IMR-90 (cell line): ENCODE data around the gene CLBA1. TPM values are rescaled to one million over a fixed set of nuclear protein-coding genes. Genes with fewer than 3 reads are reported as not detected.

Experiments
- ATAC-seq: fragments of 200-7000 bp; cut with Tn5 transposase; 2 replicates; pipeline ENCODE4 v1.9.1; 2020; ENCODE audit warnings: low read depth, mild to moderate bottlenecking, moderate library complexity
- BruUV-seq: library from RNA; stranded (reverse); fragments of 400-500 nt; replicated peaks from 2 replicates; lab custom pipeline; 2021; lab: Mats Ljungman, UMichigan
- CTCF ChIA-PET: fragments of 300-600 bp; formaldehyde crosslinking; extraction: SDS; loops from one replicate; lab custom pipeline; 2021; ENCODE audit warnings: antibody characterized with exemption; lab: Yijun Ruan, JAX
- POLR2A ChIA-PET: fragments of 300-600 bp; sonication (Branson Sonifier 250); formaldehyde crosslinking; loops from one replicate; lab custom pipeline; 2022; ENCODE audit warnings: antibody characterized with exemption; ENCODE audit not compliant: unreplicated experiment; lab: Charles Lee
- DNase-seq: peaks from one replicate; pipeline ENCODE4 v3.0.0; 2013
- H2AFZ ChIP-seq: replicated peaks from 2 replicates; pipeline ENCODE3; 2013; ENCODE audit warnings: low read length, mild to moderate bottlenecking; ENCODE audit not compliant: poor library complexity
- H2AK5ac ChIP-seq: 2 replicates; pipeline ENCODE4 v1.6.1; 2013; ENCODE audit warnings: low read depth, low read length, inconsistent platforms
- H2AK9ac ChIP-seq: replicated peaks from 2 replicates; pipeline ENCODE3; 2013; ENCODE audit warnings: mild to moderate bottlenecking, low read depth, low read length, moderate library complexity; ENCODE audit not compliant: poor library complexity
- H2BK120ac ChIP-seq: 2 replicates; pipeline ENCODE4 v1.6.1; 2013; ENCODE audit warnings: low read depth, low read length, inconsistent platforms
- H2BK15ac ChIP-seq: 3 replicates; pipeline ENCODE4 v1.6.1; 2013; ENCODE audit warnings: low read depth, low read length, inconsistent platforms
- H2BK20ac ChIP-seq: 2 replicates; pipeline ENCODE4 v1.6.1; 2013; ENCODE audit warnings: low read depth, mild to moderate bottlenecking, inconsistent platforms, low read length, moderate library complexity
- H2BK5ac ChIP-seq: 2 replicates; pipeline ENCODE4 v1.6.1; 2013; ENCODE audit warnings: mild to moderate bottlenecking, low read depth, low read length, inconsistent platforms; ENCODE audit not compliant: poor library complexity, severe bottlenecking
- H3K14ac ChIP-seq: replicated peaks from 2 replicates; pipeline ENCODE4 v1.6.1; 2013; ENCODE audit warnings: low read depth, low read length, inconsistent platforms
- H3K18ac ChIP-seq: 2 replicates; pipeline ENCODE4 v1.6.1; 2013; ENCODE audit warnings: low read depth, low read length, control low read depth
- H3K23ac ChIP-seq: 2 replicates; pipeline ENCODE4 v1.6.1; 2013; ENCODE audit warnings: low read depth, low read length, inconsistent platforms
- H3K27ac ChIP-seq: 2 replicates; pipeline ENCODE4 v1.5.1; 2013; ENCODE audit warnings: mild to moderate bottlenecking, control low read depth, low read length; ENCODE audit not compliant: insufficient read depth
- H3K27me3 ChIP-seq: 2 replicates; pipeline ENCODE4 v1.6.1; 2013; ENCODE audit warnings: low read length; ENCODE audit not compliant: control insufficient read depth, insufficient read depth
- H3K36me3 ChIP-seq: 2 replicates; pipeline ENCODE4 v1.6.1; 2013; ENCODE audit warnings: low read length, mixed read lengths; ENCODE audit not compliant: control insufficient read depth, insufficient read depth
- H3K4ac ChIP-seq: 2 replicates; pipeline ENCODE4 v1.6.1; 2013; ENCODE audit warnings: low read depth, low read length, inconsistent platforms
- H3K4me1 ChIP-seq: 2 replicates; pipeline ENCODE4 v1.6.1; 2013; ENCODE audit warnings: low read length, mixed read lengths; ENCODE audit not compliant: control insufficient read depth, insufficient read depth
- H3K4me2 ChIP-seq: 2 replicates; pipeline ENCODE4 v1.6.1; 2013; ENCODE audit warnings: low read depth, mild to moderate bottlenecking, control low read depth, low read length, moderate library complexity
- H3K4me3 ChIP-seq: 2 replicates; pipeline ENCODE4 v1.5.1; 2013; ENCODE audit warnings: low read depth, mild to moderate bottlenecking, control low read depth, low read length, moderate library complexity; ENCODE audit not compliant: insufficient read depth
- H3K56ac ChIP-seq: 2 replicates; pipeline ENCODE4 v1.6.1; 2013; ENCODE audit warnings: low read length, inconsistent platforms; ENCODE audit not compliant: insufficient read depth; ENCODE audit errors: extremely low read depth
- H3K79me1 ChIP-seq, 2 experiments: 2 replicates each; pipeline ENCODE4 v1.6.1; 2013; ENCODE audit warnings: low read length in 2 of 2, inconsistent platforms in 1 of 2, low read depth in 1 of 2
- H3K9ac ChIP-seq: 2 replicates; pipeline ENCODE4 v1.6.1; 2013; ENCODE audit warnings: low read depth, low read length, control low read depth
- H3K9me1 ChIP-seq: 2 replicates; pipeline ENCODE4 v1.6.1; 2013; ENCODE audit warnings: low read length, inconsistent platforms; ENCODE audit not compliant: insufficient read depth
- H3K9me3 ChIP-seq: 2 replicates; pipeline ENCODE4 v1.6.1; 2013; ENCODE audit warnings: low read length; ENCODE audit not compliant: control insufficient read depth, insufficient read depth
- H4K20me1 ChIP-seq: 2 replicates; pipeline ENCODE4 v1.6.1; 2013; ENCODE audit warnings: low read length, inconsistent platforms; ENCODE audit not compliant: insufficient read depth
- H4K5ac ChIP-seq: 2 replicates; pipeline ENCODE4 v1.6.1; 2013; ENCODE audit warnings: mild to moderate bottlenecking, low read depth, low read length, control low read depth
- H4K8ac ChIP-seq, 2 experiments: 2 replicates each; pipeline ENCODE4 v1.6.1; 2013; ENCODE audit warnings: low read depth in 2 of 2, low read length in 2 of 2, control low read depth in 1 of 2, inconsistent platforms in 1 of 2
- H4K91ac ChIP-seq: 2 replicates; pipeline ENCODE4 v1.6.1; 2013; ENCODE audit warnings: low read depth, low read length, inconsistent platforms; ENCODE audit not compliant: insufficient read depth
- BHLHE40 ChIP-seq: fragments of 150-350 bp; IDR thresholded peaks from 2 replicates; pipeline ENCODE4 v1.6.1; 2016; ENCODE audit warnings: mild to moderate bottlenecking, low read depth, low read length
- CEBPB ChIP-seq: IDR thresholded peaks from 2 replicates; pipeline ENCODE4 v1.6.1; 2012; ENCODE audit warnings: low read depth, low read length, improper control_type of control experiment
- CHD1 ChIP-seq: IDR thresholded peaks from 2 replicates; pipeline ENCODE4 v1.6.1; 2012; ENCODE audit warnings: low read depth, low read length, improper control_type of control experiment
- FOS ChIP-seq: fragments of 150-350 bp; IDR thresholded peaks from 2 replicates; pipeline ENCODE4 v1.6.1; 2016; ENCODE audit warnings: low read depth, low read length
- MAFK ChIP-seq: IDR thresholded peaks from 2 replicates; pipeline ENCODE4 v1.6.1; 2012; ENCODE audit warnings: low read depth, low read length, improper control_type of control experiment
- MAZ ChIP-seq: IDR thresholded peaks from 2 replicates; pipeline ENCODE4 v1.6.1; 2012; ENCODE audit warnings: low read depth, mild to moderate bottlenecking, low read length, improper control_type of control experiment, moderate library complexity, borderline replicate concordance
- MXI1 ChIP-seq: IDR thresholded peaks from 2 replicates; pipeline ENCODE4 v1.6.1; 2012; ENCODE audit warnings: low read depth, mild to moderate bottlenecking, low read length, moderate library complexity, borderline replicate concordance
- NFE2L2 ChIP-seq: fragments of 150-350 bp; IDR thresholded peaks from 2 replicates; pipeline ENCODE4 v1.6.1; 2016; ENCODE audit warnings: low read depth, mild to moderate bottlenecking, low read length
- POLR2A ChIP-seq: IDR thresholded peaks from 2 replicates; pipeline ENCODE4 v1.6.1; 2012; ENCODE audit warnings: mild to moderate bottlenecking, low read depth, low read length
- RAD21 ChIP-seq: IDR thresholded peaks from 2 replicates; pipeline ENCODE4 v1.6.1; 2012; ENCODE audit warnings: low read length, improper control_type of control experiment
- RCOR1 ChIP-seq: IDR thresholded peaks from 2 replicates; pipeline ENCODE4 v1.6.1; 2012; ENCODE audit warnings: mild to moderate bottlenecking, low read length, improper control_type of control experiment; ENCODE audit not compliant: insufficient replicate concordance
- RFX5 ChIP-seq: IDR thresholded peaks from 2 replicates; pipeline ENCODE4 v1.8.0; 2012; ENCODE audit warnings: low read depth, mild to moderate bottlenecking, low read length, moderate library complexity
- SMC3 ChIP-seq: fragments of 150-350 bp; IDR thresholded peaks from 2 replicates; pipeline ENCODE4 v1.6.1; 2016; ENCODE audit warnings: low read depth, mild to moderate bottlenecking, antibody characterized with exemption, low read length, moderate library complexity
- WGBS, 2 experiments: methylation state at CpG; one replicate each; pipeline versions ENCODE4 v1.1.5 to v1.1.7; 2013; ENCODE audit warnings: missing lambda C conversion rate in 2 of 2; ENCODE audit not compliant: insufficient read length in 1 of 2; ENCODE audit errors: extremely low coverage in 2 of 2; 5-methylcytosine and 5-hydroxymethylcytosine counted together
- dilution Hi-C: fragments of 300-500 bp; cut with HindIII; formaldehyde crosslinking; loops from one replicate; pipeline ENCODE4 v1.14.3; 2018; ENCODE audit warnings: low sequenced_read_pairs; ENCODE audit not compliant: unreplicated experiment
- in situ Hi-C: fragments of 300-500 bp; cut with MboI; formaldehyde crosslinking; loops from 3 replicates; pipeline ENCODE4 v1.14.3; 2019; ENCODE audit warnings: low sequenced_read_pairs, inconsistent platforms, mixed read lengths
- intact Hi-C: fragments of 100-400 bp; cut with micrococcal nuclease; formaldehyde crosslinking; loops from 2 replicates; pipeline ENCODE4 v1.10.0; 2022
- polyA plus RNA-seq, 3 experiments: library from polyadenylated mRNA; depleted of rRNA; stranded (reverse); fragments of >200 nt; gene quantifications; 2 replicates each; pipeline ENCODE4 v1.2.3, GENCODE V29; 2012; ENCODE audit warnings: low replicate concordance in 1 of 3
- total RNA-seq: library from RNA; depleted of rRNA; stranded (reverse); fragments of >200 nt; gene quantifications from 2 replicates; pipeline ENCODE4 v1.2.3, GENCODE V29; 2012
- TF ChIP-seq, protein P1 (sequence below): fragments of 150-350 bp; IDR thresholded peaks from 2 replicates; pipeline ENCODE4 v1.6.1; 2016; ENCODE audit warnings: low read depth, mild to moderate bottlenecking, low read length, moderate library complexity, borderline replicate concordance
- TF ChIP-seq, protein P2 (sequence below): conservative IDR thresholded peaks from 2 replicates; pipeline ENCODE4 v1.5.1; 2012; ENCODE audit warnings: mild to moderate bottlenecking, low read depth, low read length, improper control_type of control experiment
- TF ChIP-seq, protein P3 (sequence below): fragments of 150-350 bp; IDR thresholded peaks from 2 replicates; pipeline ENCODE4 v1.6.1; 2017; ENCODE audit warnings: mild to moderate bottlenecking, antibody characterized with exemption, low read length, low read depth

CLBA1 gene
- total and polyA plus RNA-seq, 2 of the 4 experiments (the other 2 are of a cell fraction): 2.7 to 6.2 TPM

DNA sequence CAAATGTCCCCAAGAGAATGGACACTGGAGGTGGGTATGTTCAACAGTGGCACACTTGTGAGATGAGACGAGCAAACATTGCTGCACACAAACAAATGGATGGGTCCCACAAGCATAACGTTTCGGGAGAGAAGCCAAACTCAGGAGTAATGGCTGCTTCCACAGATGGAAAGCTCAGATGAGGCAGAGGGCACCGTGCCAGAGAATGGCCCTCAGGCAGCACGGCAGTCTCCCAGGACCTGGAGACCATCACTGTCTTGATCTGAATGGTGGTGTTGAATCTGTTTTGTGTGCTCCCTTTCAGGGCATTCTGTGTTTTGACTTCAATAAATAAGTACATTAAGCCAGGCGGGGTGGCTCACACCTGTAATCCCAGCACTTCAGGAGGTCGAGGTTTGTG, 43.8 kb downstream of the CLBA1 start:
- Histone ChIP-seq H2AK9ac (peak overlapping the region; percentile 24), H3K9me1 (peaks cover 10% of the 10 kb centered on the region), H4K5ac (no peak overlapping the region), H3K23ac (peak overlapping the region; percentile 25; the same call in 1 of the 2 replicates), H3K56ac (no peak overlapping the region), H3K14ac (no peak overlapping the region), H4K8ac (no peak overlapping the region), H3K4ac (no peak overlapping the region; the same call in 1 of the 2 replicates), H3K4me3 (no peak overlapping the region), H3K36me3 (no peaks in the 10 kb centered on the region), H3K9ac (no peak overlapping the region), H2BK20ac (no peak overlapping the region), H3K4me1 (peaks cover 6% of the 10 kb centered on the region; the same call in 1 of the 2 replicates), H2AK5ac (peak overlapping the region; percentile 4; the same call in 1 of the 2 replicates), H3K9me3 (0 out of 2 replicates have a peak, but pooled peaks cover 2% of the 10 kb centered on the region), H2BK5ac (no peak overlapping the region), H2BK15ac (no peak overlapping the region), H4K91ac (no peak overlapping the region), H3K79me1 (no peaks in the 10 kb centered on the region), H3K27me3 (peaks cover 7% of the 10 kb centered on the region), H3K4me2 (no peak overlapping the region), H2AFZ (peak overlapping the region; percentile 41), H3K27ac (no peak overlapping the region), H2BK120ac (no peak overlapping the region), H3K18ac (no peak overlapping the region), H4K20me1 (no peaks in the 10 kb centered on the region)
- no peak for ATAC-seq
- TF ChIP-seq, protein P1, sequence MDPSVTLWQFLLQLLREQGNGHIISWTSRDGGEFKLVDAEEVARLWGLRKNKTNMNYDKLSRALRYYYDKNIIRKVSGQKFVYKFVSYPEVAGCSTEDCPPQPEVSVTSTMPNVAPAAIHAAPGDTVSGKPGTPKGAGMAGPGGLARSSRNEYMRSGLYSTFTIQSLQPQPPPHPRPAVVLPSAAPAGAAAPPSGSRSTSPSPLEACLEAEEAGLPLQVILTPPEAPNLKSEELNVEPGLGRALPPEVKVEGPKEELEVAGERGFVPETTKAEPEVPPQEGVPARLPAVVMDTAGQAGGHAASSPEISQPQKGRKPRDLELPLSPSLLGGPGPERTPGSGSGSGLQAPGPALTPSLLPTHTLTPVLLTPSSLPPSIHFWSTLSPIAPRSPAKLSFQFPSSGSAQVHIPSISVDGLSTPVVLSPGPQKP: no peak
- TF ChIP-seq MAZ (no peak), MXI1 (no peak), NFE2L2 (no peak), BHLHE40 (no peak), FOS (no peak), CHD1 (no peak), POLR2A (no peak), RFX5 (no peak), RAD21 (no peak), MAFK (no peak), SMC3 (no peak), CEBPB (no peak), RCOR1 (no peak)
- TF ChIP-seq, protein P2, sequence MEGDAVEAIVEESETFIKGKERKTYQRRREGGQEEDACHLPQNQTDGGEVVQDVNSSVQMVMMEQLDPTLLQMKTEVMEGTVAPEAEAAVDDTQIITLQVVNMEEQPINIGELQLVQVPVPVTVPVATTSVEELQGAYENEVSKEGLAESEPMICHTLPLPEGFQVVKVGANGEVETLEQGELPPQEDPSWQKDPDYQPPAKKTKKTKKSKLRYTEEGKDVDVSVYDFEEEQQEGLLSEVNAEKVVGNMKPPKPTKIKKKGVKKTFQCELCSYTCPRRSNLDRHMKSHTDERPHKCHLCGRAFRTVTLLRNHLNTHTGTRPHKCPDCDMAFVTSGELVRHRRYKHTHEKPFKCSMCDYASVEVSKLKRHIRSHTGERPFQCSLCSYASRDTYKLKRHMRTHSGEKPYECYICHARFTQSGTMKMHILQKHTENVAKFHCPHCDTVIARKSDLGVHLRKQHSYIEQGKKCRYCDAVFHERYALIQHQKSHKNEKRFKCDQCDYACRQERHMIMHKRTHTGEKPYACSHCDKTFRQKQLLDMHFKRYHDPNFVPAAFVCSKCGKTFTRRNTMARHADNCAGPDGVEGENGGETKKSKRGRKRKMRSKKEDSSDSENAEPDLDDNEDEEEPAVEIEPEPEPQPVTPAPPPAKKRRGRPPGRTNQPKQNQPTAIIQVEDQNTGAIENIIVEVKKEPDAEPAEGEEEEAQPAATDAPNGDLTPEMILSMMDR: no peak
- TF ChIP-seq, protein P3, sequence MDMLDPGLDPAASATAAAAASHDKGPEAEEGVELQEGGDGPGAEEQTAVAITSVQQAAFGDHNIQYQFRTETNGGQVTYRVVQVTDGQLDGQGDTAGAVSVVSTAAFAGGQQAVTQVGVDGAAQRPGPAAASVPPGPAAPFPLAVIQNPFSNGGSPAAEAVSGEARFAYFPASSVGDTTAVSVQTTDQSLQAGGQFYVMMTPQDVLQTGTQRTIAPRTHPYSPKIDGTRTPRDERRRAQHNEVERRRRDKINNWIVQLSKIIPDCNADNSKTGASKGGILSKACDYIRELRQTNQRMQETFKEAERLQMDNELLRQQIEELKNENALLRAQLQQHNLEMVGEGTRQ: no peak
- WGBS, 2 experiments: 71% methylated on average over 5 of the region's 7 CpGs; no CpG with 5 or more reads in 1 of the 2 experiments
- no TSS peak for BruUV-seq
- no peak for DNase-seq
- POLR2A ChIA-PET: no interaction called here
- CTCF ChIA-PET: no interaction called here
- intact Hi-C loops (no loop called here), dilution Hi-C loops (no loop called here), in situ Hi-C loops (no loop called here)
